Glomerular visceral epithelial cell (primary cell): Measurements from ENCODE around the gene RIC8A.

ENCODE experiments used
- DNase-seq: peaks from one replicate; pipeline ENCODE4 v3.0.0-alpha.2; 2016; ENCODE audit errors: extremely low spot score

Gene RIC8A

DNA sequence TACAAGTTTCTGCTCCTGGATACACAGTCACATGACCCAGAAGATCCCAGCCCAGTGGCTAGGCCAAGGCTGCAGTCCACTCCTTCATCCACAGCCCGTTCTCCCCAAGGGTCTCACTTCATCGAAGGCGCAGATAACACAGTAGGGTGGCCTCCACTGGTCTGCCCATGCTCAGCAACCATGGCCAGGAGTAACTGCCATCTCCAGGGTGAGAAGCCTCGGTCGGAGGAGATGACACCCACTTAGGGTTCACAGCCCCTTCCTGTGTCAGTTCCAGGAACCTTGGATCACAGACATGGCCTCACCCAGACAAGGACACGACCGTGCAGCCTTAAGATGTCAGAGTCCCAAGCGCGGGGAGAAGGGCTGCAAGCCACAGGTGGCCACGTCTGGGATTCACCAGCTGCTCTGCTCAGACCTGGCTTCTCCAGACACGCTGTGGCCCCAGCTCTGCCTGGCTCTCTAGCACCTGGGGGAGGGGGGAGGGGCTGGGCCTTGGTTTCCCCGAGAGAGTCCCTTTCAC lies 2.9 kb upstream of the RIC8A start:
- DNase-seq, result no peak

DNA sequence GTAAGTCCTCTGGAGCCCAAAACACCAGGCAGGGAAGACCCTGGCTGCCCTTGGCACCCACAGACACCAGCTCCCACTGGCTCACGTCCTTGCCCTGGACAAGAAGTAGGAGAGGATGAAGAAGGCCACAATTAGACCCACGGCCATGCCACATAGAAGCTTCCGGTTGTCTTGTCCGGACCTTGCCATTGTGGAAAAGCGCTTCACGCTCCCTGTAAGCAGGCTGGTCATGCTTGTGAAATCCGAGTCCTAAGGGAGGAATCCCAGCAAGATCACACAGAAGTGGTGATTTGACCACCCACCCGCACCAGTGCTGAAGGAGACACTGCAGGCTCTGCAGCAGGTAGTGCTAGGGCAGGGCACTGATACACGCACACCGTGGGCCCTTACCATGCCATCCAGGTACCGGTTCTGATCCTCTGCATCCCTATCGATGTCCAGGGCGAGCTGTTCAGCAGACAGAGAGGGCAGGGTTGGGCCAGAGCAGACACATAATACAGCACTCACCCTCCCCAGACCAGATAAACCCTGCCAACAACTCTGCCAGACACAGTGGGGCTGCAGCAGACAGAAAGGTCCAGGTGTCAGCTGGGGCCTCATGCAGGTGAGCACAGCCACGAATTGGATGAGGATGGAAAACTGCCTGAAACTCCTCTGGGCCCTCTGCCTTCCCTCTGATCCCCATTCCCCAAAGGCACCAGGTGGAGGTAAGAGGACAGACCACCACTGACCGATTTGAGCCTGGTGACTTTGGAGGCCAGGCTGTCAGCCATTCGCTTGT lies 2.1 kb upstream of the RIC8A start:
- DNase-seq, result no peak

DNA sequence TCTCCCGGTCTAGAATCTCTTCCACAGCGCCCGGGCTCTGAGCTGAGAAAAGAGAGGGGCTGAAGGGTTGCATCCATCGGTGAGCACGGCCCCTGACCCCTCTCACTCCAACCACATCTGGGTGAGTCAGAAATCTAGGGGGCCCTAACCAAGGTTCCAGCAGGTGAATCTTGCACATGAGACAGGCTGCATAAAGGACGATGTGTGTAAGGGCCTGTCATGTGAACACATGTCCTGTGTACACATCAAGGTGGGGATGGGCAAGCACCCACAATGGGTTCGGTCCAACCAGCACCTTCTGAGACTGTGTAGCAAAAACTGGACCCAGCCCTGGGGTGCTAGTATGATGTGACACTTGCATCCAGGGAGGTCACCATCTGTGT lies 1.5 kb upstream of the RIC8A start:
- DNase-seq, result no peak

DNA sequence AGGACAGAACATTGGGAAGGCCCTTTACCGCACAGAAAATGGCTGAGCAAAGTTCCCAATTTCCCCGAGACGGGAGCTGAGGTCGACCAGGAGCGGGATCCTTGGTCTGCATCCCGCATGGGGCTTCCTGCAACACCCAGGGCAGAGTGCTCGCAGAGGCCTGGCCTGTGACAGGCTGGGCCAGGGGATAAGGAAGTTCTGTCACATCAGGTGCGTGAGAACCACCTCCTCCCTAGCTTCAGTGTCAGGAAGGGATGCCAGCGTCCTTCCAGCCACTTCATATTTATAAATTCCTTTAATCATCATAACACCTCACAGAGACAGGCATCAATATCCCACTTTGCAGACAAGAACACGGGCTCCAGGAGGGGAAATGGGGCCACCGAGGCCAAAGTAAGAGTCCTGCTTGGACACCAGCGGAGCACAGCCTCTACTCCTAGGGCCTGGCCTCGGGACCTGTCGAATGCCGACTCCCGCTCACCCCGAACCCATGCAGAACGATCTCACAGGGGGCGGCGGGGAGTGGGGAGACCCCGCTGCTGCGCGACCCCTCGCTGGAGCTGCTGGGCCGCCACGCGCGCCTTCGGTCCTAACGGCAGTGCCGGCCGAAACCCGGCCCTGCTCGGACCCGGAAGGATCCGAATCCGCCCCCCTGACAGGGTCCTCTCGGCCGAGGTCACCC lies 841 bp upstream of the RIC8A start:
- DNase-seq, result no peak

- DNase-seq, result no peak
Measured at GRCh38 chr11:207863-208180, 314 bp downstream of the RIC8A start.

DNA sequence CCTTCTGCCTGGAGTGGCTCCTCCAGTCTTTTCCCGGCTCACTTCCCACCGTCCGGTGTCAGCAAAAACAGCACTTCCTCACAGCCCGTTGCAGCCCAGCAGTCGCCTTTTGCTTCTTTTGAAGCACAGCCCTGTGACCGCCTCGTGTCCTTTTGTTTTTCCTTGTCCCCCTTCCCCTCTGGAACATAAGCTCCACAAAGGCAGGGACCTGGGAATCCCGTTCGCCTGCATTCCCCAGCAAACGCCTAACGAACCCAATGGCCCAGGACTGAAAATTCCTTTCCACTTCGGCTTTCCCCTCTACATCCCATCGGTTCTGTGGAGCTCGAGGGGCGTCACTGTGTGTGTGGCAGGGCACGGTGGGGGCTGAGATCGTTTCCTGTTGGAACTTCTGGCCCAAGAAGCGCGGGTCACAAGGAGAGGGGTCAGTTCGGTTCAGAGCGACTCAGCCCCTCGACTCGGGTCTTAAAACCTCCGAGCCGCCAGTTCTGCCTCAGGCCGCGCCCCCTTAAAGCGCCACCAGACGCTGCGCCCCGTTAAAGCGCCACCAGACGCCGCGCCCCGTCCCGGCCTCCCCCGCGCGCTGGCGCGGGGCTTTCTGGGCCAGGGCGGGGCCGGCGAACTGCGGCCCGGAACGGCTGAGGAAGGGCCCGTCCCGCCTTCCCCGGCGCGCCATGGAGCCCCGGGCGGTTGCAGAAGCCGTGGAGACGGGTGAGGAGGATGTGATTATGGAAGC lies 841 bp downstream of the RIC8A start:
- peak; percentile 74 for DNase-seq

GRCh38 chr11:208917-209260 lies 1.4 kb downstream of the RIC8A start:
- DNase-seq, result no peak

DNA sequence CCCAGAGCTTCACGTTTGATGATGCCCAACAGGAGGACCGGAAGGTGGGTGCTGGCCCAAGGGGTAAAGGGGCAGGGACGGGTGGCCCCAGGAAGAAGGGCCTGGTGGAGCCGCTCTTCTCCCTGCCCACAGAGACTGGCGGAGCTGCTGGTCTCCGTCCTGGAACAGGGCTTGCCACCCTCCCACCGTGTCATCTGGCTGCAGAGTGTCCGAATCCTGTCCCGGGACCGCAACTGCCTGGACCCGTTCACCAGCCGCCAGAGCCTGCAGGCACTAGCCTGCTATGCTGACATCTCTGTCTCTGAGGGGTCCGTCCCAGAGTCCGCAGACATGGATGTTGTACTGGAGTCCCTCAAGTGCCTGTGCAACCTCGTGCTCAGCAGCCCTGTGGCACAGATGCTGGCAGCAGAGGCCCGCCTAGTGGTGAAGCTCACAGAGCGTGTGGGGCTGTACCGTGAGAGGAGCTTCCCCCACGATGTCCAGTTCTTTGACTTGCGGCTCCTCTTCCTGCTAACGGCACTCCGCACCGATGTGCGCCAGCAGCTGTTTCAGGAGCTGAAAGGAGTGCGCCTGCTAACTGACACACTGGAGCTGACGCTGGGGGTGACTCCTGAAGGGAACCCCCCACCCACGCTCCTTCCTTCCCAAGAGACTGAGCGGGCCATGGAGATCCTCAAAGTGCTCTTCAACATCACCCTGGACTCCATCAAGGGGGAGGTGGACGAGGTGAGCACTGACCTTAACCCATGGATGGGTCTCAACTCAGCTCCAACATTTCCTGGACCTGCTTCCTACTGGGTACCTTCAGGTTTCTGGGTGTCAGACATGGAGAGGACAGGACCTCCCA lies 2.0 kb downstream of the RIC8A start:
- DNase-seq, result no peak

DNA sequence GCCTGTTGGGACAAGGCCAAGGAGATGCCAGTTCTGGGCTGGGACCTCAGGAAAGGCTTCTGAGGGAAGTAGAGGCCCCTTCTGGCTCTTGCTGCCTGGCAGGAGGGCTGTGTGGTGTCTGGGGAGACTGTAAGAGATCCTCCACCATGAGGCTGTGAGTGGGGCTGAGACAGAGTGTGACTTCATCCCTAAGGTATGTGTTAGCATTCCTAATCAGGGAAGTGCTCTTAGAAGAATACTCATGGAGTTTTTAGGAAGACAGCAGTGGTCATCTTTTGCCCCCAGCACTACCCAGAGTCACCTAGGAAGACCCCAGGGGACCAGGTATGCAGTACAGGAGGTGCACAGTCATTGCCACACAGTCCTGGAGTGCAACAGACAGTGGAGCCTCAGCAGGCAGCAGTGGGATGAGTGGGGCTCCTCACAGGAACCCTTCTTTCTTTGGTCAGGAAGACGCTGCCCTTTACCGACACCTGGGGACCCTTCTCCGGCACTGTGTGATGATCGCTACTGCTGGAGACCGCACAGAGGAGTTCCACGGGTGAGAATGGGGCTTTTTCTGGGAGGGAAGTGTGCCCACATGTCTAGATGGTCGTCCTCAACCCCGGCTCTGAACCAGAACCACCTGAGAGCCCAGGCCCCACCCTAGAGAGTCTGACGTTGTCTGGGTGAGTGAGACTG lies 2.8 kb downstream of the RIC8A start:
- DNase-seq, result peak; percentile 78

DNA sequence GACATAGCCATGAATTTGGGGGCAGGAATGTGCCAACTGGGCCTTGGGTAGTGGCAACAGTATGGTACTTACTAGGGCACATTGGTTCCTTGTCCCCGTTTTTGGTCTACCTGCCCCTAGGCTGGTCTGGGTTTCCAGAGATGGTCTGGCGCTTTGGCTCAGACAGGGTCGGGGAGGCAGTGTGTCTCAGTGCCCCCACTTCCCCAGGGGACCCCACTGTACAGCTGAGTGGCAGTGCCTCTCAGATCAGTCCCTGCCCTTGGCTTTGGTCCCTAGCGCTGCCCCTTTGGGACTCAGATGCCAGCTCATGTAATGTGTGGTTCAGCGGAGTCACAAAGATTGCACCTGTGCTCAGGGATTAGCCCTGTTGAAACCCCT lies 3.3 kb downstream of the RIC8A start:
- DNase-seq, result no peak

DNA sequence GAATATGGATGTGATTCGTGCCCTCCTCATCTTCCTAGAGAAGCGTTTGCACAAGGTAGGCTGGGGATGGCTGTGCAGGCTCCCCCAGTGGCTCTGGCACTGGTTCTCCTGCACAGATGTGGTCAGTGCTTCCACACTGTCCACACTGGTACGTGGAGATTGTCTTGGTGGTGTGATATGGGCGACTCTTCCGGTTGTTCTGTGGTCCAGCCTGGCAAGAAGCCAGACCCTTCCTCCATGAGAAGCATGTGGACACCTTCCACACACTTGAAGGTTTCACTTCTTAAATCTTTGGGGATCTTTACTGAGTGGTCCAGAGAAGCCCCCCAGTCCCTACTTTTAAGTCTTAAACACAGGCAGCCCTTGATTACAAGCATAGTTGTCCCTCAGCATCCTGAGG lies 3.8 kb downstream of the RIC8A start:
- no peak for DNase-seq

- no peak for DNase-seq
Measured at GRCh38 chr11:211741-212140, 4.2 kb downstream of the RIC8A start.

GRCh38 chr11:212150-213100 lies 4.9 kb downstream of the RIC8A start:
- no peak for DNase-seq

GRCh38 chr11:213111-213510 lies 5.6 kb downstream of the RIC8A start:
- no peak for DNase-seq

DNA sequence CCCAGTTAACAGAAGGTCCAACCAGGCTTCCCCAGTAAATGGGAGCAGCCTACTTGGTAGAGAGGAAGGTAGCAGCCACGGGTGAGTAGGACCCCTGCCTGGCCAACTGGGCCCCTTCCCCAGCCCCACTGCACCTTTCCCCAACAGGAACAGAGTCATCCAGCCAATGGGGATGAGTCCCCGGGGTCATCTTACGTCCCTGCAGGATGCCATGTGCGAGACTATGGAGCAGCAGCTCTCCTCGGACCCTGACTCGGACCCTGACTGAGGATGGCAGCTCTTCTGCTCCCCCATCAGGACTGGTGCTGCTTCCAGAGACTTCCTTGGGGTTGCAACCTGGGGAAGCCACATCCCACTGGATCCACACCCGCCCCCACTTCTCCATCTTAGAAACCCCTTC lies 6.6 kb downstream of the RIC8A start:
- DNase-seq, result no peak

DNA sequence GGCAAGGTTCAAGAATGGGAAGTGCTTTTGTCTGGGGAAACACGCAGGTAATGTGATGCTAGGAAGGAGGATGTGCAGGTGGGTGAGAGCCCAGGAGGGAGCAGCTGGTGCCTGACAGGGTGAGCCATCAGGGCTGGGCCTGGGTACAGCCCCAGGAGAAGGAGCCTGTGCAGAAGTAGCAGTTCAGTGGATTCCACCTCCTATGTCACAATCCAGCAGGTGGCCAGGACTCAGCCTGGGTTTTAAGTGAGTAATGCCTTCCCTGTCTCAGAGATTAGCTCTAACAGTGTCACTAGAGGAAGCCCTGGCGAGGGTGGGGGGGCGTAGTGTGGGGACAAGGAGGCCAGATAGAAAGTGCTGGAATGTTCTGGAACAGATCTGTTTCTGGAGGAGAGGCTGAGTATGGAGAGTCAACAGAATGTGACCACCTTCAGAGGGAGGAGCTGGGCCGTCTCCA lies 8.1 kb downstream of the RIC8A start:
- DNase-seq, result no peak

- no peak for DNase-seq
Measured at GRCh38 chr11:216081-216974, 8.8 kb downstream of the RIC8A start.

- DNase-seq, result no peak
Measured at GRCh38 chr11:217704-218103, 10.2 kb downstream of the RIC8A start.
